Stimulated activated CD4-positive, alpha-beta T cell treated with anti-CD3 and anti-CD28 coated beads, Interleukin-15, amount 100 ng/mL, for 24 hours (primary cell): Measurements from ENCODE around the gene MRAP.

ENCODE experiments used
- DNase-seq: peaks from one replicate; pipeline ENCODE4 v3.0.0-alpha.2; 2020

MRAP gene

DNA sequence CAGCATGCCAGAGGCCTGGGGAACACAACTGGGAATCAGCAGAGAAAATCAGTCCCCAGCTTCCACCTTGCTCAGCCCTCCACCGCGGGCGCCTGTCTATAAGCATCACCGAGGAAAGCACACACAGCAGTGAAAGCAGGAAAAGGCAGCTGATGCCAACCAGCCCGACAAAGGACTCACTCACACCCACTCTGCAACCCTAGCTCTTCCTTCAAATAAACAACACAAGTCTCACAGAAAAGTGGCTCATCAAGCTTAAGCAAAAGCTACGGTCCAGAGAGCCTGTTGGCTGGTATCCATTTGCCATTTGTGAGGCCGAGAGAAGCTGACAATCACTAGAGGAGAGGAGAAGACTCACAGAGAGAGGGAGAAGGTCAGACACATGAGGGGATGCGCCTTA is 27.1 kb downstream of the MRAP start:
- no peak for DNase-seq

DNA sequence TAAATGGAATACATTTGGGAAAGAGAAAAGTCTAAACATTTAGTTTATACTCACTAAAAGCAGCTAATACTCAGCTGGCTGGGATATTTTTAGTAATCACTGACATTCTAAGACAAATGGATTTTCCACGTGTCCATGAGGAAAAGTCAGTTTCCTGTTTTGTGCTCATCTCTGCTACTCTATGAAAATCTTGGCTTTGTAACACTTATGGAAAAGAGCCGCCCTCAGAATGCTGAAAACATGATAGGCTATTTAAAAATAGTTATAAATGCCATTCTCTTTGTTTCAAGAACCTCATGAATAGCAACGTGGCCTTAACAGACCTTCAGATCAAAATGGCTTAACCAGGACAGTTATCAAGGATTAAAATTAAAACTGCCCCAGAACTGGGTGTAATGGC is 29.9 kb downstream of the MRAP start:
- DNase-seq = no peak

DNA sequence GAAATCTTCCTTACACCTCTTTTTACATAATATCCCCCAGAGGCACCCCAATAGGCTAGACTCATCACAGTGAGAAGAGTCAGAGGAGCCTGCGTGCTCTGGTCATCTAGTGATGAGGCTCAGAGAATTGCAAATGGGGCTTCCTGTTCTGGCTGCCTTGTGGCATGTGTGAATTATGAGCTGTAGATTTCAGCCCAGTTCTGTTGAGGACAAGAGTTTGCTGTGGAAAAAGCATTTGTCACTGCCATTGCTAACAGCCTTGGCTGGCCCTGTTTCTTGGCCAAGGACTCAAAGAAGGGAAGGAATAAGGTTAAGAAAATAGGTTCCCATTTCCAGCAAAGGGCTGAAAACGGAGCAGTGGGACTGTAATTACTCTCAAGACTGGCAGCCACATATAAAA is 30.7 kb downstream of the MRAP start:
- DNase-seq = no peak

DNA sequence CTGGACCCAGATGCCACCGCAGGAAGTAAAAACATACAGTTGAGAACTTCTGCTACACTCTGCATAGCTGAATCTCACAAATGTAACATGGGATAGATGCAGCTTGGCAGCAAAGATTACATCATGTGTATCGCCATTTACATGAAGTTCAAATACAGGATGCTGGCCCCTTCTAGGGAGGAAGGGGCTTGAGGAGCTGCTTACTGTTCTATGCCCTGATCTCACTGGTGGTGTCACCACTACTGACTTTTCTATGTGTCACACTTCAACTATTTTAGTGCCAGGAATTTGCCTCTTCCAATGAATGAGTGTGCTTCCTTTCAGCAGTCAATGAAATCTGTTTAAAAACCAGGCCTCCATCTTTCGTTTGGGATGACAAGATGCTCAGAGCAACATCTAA is 31.1 kb downstream of the MRAP start:
- DNase-seq = no peak

DNA sequence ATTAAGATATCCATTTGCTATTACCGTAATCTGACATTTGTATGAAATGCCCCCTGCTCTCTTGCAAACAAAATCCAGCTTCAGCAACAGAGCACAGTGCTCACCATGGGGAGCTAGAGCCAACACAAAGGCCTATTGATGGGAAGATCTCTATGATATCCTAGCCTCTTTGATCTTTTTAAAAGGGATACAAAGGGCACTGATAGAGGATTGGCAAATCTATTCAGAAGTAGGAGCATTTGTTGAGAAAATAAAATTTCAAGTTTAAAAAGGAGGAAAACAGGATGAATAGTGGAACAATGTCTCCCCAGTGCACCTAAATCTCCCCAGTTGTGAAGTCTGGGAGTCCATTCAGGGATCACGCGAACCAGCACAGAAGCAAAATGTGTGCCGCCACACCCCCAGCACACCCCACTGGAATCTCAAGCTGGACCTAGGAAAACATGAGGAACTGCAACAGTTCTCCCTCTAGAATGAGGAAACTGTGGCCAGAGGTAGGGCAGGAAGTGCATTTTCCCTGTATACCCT is 32.2 kb downstream of the MRAP start:
- DNase-seq = no peak

DNA sequence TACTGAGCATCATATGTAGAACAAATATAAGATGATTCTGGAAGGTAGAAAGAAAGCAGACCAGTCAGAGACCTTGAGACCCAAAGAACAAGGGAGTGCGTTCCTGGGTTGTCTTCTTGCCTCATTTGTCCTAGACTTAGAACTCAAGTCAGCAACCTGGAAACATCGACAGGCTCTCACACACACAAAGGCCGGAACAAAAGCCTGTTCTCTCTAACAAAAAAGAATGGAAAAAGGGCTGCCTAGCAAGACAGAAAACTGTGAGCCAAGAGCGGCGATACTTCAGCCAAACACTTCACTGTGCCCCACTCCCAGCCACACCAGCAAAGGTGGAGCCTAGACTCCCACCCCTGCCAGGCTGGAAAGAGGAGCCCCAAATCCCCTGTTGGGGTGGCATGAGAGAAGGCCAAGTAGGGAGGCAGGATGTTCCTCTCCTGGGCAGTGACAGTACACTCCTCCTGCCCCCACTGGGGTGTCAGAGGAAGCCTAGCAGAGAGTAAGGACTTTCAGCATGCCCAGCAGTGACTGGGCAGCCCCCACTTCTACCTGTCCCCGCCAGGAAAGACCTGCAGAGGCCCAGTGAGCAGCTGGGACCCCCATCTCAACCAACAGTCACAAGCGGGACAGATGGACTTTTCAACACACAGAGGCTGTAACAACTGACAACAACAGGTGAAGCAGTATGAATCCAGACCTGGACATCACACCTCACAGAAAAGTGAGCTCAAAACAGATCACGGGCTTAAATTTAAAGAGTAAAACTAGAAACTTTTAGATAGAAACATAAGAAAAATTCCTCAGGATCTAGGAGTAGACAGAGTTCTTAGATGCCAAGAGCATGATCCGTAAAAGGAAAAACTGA is 33.0 kb downstream of the MRAP start:
- no peak for DNase-seq

DNA sequence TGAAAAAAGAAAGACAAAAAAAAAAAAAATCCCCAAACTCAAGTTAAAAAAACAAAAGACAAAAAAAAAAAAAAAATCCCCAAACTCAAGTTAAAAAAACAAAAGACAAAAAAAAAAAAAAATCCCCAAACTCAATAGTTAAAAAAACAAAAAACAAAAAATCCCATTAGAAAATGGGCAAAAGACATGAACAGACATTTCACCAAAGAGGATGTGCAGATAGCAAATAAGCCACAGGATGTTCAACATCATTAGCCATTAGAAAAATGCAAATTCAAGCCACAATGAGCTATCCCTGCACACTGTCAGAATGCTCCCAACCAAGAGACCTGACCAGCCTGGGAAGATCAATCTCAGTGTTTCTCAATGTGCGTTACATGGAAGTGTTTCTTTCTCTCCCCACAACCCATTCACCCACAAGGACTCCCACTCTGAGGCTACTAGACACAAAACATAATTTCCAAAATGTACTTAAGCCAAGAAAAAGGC is 33.9 kb downstream of the MRAP start:
- DNase-seq = no peak

DNA sequence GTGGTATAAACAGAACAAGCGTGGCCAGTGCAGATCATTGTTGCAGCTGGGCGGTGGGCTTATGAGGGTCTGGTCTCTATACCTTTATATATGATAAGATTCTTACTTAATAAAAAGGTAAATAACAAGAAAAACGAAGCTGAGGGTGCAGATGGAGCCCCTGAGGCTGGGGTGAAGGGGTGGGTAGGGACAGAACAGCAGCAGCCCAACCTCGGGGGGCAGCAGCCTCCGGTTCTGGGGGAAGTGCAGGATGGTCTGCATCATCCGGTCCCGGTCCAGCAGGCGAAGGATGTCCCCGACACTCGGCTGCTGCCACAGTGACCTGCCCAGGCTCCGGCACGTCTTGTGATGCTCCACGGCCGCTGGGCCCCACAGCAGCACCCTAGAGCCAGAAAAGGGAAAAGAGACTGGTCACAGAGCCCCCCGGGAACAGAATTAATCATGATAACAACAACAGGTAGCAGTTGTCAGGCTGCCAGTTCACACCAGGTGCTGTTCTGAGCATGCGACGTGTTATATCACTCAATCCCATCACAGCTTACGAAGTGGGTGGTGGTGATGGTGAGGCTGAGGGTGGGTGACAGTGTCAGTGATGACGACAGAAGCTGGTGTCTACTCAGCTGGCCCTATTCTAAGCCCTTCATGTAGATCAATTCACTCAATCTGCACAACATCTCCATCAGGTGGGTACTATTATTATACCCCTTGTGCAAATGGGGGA is 35.5 kb downstream of the MRAP start:
- no peak for DNase-seq

DNA sequence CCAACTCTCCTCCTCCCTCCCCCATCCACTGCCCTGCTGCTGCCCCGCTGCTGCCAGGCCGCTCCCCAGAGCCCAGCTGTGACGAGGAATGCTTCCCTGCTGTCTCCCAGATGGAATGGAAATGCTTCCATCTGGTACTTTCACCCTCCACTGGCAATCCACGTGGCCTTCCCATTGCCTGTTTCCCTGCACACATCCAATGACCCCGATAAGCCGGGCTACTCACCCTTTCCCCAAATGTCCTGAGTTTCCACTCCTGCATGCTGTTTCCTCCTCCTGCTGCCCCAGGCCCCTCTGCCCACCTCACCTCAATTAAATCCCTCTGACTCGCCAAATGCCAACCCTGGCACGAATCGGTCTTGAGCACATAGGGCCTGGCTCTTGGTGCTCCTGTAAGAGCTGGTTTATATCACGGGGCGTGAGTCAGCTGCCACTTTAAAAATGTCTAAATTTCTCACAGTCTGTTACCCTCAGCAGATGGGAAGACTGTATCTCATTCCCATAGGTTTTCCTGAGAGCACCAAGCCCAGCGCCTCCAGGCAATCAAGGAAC is 36.4 kb downstream of the MRAP start:
- DNase-seq = no peak

DNA sequence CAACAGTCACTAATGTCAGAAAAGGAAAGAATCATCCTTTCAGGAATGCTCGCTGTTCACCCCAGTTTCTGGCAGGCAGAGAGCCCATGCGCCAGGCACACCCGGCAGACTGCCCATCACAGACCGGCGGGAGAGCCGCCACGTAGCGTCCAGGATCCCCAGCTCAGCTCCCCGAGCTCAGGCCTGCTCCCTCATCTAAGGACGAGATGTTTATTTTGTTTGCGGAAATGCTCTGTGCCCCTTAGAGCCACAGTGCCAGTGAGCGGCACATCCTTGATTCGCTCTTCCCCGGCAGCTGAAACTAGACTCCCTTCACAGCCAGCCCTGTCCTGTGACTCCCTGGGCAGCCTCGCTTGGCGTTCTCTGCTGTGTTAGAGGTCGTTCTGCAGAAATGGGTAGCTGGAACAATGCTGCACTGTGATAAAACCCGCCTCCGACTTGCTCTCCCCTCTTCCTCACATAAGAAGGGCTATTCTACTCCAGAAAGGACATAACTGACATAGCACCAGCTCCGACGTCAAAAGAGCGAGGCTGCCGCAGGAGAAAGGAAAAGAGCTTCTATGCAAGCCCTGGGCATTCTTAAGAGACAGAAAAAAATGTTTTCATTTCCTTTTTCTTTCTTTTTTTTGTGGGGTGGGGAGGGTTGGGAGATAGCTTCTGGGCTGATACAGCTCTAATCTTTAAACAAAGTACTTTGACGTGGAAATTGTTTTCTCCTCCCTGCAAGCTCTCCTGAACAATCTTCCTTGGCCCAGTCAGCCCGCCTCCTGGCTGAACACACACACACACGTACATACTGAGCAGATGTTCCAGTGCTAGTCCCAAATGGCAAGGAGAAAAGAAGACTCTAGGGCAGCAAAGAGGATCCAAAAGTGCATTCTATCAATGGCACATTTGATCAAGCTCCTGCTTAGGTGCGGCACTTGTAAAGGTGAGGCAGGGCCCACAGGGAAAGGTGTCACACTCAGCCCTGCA is 37.2 kb downstream of the MRAP start:
- no peak for DNase-seq

DNA sequence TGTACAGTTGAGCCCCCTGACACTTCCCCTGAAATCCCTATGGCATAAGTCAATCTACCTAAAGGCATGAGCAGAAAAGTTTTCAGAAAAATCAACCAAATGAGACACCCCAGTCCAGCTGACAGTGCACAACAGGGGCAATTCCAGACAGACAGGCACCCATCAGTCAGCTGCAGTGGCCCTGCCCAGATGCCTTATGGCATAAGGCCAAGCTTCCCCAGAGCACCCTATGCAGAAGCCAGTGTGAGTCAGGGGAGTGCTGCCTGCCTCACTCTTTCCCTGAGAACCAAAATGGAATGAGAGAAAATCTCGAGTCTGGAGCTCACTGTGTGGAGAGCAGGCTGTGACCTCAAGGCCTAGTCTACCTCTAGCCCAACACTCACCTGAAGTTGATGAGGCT is 38.1 kb downstream of the MRAP start:
- no peak for DNase-seq

DNA sequence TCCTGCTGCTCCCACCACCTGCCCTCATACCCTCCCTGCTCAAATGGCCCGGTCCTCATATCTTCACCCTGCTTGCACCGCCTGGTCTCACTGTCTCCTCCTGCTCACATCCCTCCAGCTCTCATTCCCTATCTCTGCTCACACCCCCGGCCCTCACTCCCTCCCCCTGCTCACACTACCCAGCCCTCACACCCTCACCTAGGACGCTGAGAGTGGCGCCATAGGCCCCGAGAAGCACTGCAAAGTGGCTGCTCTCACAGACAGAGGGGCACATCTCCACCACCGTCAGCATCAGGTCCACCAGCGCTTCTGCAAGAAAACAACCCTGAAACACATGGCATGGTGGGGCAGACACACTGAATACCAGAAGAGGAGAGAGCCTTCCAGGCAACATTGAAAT is 38.6 kb downstream of the MRAP start:
- no peak for DNase-seq

DNA sequence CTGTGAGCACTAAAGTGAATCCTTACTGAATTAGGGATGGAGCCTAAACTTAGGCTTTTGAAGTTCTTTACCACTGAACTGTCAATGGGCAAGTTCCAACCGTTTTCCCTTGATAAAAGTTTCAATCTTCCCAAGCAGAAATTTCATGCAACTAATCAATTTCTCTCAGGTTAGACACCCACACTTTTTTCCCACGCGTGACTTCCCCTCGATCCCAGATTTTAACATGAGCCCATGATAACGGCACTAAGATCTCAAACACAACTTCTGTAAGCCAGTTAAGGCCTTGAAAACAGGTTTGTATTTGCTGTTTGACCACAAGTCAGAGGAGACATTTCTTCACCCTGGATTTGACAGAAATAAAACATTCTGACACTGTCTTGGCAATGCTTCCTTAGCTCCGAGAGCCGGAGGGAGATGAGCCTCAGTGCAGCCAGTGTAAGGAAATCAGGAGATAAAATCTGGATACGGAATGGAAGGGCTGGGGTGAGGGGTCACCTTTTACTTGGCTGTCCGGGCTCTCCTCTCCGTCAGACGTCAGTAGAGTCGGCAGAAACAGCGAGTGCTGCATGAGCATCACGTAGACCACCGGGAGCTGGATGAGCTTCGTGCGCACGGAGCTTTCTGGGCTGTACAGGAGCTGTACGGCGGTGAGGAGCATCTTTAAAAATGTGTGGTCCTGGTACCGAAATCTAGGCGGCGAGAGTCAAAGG is 39.7 kb downstream of the MRAP start:
- no peak for DNase-seq

DNA sequence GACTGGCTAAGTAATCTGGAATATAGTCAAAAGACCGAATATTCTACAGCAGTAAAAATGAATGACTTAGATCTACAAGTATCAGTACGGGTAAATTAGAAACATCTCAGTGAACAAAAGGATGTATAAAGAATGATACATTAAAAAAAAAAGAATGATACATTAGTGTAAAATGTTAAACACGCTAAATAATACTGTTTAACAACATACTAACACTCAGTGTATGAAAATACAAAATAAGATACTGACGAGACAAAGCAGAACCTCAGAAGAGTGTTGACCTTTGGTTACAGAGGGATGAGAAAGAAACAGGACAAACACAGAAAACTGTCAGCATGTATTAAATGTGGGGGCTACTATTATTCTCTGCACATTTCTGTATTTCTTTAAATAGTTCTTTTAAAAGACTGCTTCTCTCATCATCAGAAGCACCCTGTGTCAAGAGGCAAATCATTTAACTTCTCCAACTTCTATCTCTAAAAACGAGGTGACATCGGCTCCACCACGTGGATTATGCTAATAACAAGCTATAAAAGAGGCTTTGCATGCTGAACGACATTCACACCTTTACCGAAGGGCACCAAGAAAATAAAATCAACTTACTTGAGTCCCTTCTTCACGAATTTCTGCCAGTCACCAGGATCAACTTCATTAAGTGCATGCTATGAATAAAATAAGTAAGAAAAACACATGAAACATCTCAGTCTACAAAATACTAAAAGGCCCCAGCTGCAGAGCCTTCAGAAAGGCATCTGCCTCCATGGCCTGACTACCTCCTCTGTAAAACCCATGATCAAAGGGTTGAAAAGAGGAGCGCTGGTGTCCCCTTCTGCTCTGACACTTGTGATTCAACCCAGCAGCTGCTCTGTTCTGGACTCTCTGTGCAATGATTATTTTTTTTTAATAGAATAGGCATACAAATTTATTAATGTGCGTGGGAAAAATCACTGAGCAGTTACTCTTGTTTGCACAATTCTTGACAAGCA is 42.5 kb downstream of the MRAP start:
- DNase-seq = no peak

DNA sequence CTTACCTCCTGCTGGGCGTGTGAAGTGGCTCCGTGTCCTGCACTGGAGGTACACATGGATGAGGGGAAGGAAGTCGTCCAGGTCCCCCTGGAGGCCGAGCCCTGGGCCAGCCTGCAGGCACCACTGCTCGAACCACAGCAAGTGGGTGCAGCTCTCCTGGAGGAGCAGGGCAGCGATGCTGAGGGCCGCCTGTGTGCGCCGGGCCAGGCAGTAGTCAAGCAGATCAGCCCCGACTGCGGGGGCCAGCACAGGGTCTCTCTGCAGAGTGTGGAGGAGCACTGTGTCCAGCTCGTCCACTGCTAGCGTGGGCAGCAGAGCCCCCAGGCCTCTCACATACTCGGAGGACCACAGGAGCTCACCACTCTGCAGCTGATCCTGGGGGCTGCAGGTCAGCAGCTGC is 48.3 kb downstream of the MRAP start:
- DNase-seq = no peak

DNA sequence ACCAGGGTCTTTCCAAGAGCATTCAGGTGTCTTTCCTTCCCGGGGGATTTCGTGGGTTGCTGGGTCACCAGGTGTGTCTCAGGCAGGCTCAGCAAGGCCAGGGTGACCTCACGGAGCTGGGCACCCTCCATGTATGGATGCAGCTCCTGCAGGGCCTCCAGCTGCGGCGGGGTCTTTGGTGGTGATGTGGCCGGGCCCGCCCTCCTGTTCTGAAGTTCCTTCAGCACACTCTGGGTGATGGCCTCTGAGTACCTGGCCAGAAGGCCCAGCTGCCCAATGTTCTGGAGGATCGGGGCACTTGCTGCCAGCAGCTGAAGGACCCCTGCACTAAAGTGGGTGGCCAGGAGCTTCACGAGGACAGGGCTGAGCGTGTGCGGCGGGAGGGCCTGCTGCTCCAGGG is 48.7 kb downstream of the MRAP start:
- DNase-seq = no peak

DNA sequence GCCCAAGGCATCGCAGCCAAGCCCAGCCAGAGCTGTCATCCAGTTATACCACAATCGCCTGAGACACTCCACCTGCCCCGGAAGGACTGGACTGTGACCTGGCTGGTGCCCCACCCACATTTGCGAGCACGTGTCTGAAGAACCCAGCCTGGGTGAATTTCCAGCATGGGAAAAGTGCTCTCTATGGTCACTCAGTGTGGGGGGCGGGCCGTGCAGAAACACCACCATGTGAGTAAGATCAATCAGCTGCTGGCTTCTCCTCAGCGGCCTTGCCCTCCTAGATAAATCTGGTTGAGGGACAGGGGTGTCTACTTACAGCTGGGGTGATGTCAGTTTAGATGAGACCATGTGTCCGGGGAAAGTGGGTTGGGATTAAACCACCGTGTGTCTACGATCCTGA is 49.3 kb downstream of the MRAP start:
- DNase-seq = no peak

DNA sequence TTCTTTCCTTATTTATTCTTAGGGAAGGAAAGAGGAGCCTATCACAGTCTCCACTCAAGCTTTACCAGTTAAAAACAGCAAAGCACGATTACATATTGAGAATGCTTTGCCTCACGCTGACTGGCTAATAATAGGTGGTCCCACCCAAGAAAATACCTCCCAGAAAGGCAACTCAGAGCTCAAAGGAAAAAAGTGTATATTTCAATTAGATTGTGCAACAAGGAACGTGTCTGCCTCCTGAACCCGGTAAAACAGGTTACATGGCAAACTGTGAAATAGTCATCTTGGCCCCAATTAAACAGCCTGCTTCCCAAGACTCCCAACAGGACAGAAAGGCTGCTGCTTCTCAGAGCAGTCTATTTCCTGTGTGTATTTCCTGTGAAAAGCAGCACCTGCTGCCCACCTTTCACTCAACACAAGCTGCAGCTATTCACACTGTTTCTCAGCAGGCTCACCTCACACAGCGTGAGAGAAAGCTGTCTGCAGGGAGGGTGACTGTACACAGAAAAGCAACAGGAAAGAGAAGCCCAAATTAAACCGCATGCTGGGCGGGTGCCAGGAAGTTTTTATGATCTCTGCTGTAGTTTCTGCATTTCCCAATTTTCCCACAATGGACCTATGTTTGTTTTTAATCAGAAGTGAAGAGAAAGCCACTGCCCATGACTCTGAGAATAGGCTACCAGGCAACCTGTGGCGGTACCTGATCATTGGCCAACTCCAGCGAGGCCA is 50.1 kb downstream of the MRAP start:
- no peak for DNase-seq

DNA sequence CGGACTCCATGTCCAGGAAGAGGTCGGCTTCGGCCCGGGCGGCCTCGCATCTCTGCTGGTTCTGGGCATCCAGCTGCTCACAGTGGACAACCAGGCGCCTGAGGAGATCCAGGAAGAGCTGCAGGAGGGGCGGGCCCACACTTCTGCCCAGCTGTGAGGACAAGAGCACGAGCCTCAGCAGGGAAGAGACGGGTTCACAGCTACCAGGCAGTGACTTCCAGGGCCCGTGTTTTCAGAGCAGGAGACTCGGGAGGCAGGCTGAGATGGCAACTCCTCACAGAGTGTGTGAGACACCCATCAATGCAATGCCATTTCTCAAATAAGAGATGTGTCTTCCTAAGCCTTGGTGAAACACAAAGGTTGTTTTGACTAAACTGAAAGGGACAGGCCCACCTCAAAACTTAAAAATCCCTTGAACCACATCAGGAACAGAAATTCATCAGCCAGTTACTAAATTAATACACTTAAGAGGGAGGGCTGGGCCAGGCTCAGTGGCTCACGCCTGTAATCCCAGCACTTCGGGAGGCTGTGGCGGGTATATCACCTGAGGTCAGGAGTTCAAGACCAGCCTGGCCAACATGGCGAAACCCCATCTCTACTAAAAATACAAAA is 50.8 kb downstream of the MRAP start:
- no peak for DNase-seq
